GM18861 (cell line): ENCODE results near the gene TPRA1.
"Not testable (repeated sequence)": the region's sequence is repeated elsewhere in the genome, so short reads cannot be mapped to it uniquely, and the experiment has no call there.

Source experiments
- ATAC-seq: cut with Tn5 transposase; IDR thresholded peaks from one replicate; pipeline ENCODE4 v1.9.1; 2021; ENCODE audit not compliant: unreplicated experiment

Gene TPRA1

GRCh38 chr3:127616836-127617605 is 26.5 kb upstream of the TPRA1 start:
- ATAC-seq: no peak

- no peak for ATAC-seq
Measured at GRCh38 chr3:127615631-127616305, 25.2 kb upstream of the TPRA1 start.

DNA sequence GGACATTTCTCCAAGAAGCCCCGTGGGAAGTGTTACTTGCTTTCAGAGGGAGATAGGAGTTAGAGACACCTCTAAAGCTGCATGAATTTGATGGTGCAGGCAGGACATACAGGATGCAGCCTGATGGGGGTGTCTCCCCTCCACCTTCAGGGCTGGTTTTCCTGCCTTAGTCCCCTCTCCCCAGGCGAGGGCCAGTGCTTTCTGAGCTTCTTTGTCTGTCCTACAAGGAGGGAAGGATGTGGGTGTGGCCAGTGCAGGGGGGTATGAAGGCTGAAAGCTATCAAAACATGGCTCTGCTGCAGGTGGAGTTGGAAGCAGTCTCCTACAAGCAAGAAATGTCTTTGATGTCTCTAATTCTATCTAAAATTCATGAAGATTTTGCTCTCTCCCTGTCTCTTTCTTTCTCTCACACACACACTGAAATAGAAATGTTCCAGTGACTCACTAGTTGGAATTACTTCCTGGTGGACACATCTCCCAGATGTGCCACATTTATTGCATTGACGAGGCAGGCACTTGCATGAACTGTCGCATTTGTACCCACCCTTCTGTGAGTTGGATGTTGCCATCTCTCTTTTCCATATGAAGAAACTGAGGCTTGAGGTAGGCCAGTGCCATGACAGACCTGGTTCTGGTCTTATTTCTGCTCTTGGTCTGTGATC is 24.5 kb upstream of the TPRA1 start:
- ATAC-seq: no peak

GRCh38 chr3:127613406-127613805 is 22.9 kb upstream of the TPRA1 start:
- no peak for ATAC-seq

DNA sequence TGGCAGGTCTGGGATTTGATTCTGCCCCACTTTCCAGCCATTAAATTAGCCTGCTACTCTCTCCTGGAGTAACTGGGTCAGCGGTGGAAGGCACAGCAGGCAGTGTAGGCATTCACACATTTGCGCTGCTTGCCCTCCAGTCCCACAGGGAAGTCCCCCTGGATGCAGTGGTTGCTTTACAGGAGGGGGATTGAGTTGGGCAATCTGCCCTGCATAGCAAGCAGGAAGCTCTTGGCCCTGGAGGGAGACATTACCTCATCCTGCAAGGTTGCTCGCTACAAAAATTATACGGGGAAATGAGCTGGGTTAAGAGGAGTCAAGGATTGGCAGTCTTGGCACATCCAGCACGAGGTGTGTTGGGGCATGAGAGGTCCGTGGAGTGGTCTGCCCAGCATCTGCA is 22.4 kb upstream of the TPRA1 start:
- no peak for ATAC-seq

DNA sequence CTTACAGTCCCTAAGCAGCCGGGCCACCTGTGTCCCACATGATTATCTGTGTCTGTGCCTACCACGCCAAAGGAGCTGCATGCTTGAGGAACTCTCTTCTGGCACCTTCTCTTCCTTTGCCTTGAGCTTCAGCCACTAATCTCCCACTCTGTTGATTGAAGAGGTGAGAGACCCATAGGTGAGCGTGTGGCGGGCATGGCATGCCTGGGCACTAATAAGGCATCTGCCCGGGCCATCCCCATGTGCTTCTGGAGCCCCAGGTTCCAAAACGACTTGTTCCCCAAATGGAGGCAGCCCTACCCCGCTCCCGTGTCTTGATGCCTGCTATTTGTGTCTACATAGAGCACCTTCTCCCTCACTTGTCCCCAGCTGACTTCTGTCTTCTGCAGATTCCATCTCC is 20.7 kb upstream of the TPRA1 start:
- no peak for ATAC-seq

DNA sequence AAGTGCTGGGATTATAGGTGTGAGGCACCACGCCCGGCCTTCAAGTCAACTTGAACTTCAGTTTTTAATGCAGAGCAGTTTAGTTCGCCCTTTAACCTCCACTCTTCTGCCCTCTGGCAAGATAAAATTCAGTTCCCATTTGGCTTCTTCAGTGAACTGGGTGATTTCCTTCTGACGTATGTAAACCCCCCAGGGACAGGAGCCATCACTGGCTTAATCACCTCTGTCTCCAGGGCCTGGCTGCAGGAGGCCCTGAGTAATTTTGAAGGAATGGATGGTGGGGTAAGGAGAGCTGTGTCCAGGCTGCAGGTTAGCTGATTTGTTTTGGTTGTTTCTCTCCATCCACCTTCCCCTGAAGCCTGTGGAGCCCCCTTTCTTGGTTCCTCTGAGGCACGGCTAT is 19.6 kb upstream of the TPRA1 start:
- no peak for ATAC-seq

GRCh38 chr3:127608362-127608718 is 17.8 kb upstream of the TPRA1 start:
- no peak for ATAC-seq

- no peak for ATAC-seq
Measured at GRCh38 chr3:127607675-127608361, 17.3 kb upstream of the TPRA1 start.

- ATAC-seq: no peak
Measured at GRCh38 chr3:127606981-127607595, 16.6 kb upstream of the TPRA1 start.

- ATAC-seq: no peak
Measured at GRCh38 chr3:127606086-127606805, 15.7 kb upstream of the TPRA1 start.

DNA sequence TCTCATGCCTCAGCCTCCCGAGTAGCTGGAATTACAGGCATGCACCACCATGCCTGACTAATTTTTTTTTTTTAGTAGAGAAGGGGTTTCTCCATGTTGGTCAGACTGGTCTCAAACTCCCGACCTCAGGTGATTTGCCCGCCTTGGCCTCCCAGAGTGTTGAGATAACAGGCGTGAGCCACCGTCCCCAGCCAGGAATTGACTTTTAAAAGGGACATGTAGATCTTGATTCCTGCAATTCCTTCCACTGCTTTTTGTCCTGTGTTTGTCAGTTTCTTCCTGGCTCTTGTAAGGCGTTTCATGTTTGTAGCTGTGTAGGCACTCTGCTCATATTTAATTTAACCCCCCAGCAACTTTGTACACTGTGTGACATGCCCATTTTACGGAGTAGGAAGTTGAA is 15.0 kb upstream of the TPRA1 start:
- not testable (repeated sequence) for ATAC-seq

GRCh38 chr3:127604546-127605165 is 14.1 kb upstream of the TPRA1 start:
- ATAC-seq: no peak

DNA sequence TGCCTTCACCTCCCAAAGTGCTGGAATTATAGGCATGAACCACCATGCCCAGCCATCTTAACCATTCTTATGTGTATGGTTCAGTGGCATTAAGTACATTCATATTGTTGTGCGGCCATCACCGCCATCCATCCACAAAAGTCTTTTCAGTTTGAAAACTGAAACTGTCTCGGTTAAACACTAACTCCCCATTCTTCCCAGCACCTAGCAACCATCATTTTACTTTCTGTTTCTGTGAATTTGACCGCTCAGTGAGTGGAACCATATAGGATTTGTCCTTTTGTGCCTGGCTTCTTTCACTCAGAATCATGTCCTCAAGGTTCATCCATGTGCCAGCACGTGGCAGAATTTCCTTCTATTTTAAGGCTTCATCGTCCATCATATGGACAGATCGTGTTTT is 13.5 kb upstream of the TPRA1 start:
- no peak for ATAC-seq

DNA sequence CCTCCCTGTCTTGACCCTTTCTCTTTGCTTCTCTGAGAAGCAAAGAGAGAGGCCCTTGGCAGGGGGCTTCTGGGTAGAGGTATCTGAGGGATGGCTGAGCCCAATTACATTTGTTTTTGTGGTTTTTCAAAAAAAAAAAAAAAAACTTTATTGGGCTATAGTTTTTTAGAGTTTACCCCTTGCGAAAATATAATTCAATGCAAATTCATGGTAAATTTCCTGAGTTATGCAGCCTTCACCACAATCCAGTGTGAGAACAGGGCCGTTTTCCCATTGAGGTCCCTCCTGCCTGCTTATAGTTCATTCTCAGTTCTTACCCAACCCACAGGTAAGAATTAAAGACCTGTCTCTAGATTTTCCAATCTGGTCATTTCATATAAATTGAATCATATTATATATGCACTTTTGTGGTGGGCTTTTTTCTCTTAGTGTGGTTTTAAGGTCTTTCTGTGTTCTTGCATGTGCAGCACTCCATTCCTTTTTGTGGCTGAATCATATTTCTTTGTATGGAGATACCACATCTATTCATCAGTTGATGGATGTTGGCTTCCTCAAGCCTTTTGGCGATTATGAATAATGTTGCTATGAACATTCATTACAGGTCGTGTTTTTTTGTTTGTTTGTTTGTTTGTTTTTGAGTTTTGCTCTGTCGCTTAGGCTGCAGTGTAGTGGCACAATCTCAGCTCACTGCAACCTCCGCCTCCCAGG is 10.4 kb upstream of the TPRA1 start:
- ATAC-seq: no peak

DNA sequence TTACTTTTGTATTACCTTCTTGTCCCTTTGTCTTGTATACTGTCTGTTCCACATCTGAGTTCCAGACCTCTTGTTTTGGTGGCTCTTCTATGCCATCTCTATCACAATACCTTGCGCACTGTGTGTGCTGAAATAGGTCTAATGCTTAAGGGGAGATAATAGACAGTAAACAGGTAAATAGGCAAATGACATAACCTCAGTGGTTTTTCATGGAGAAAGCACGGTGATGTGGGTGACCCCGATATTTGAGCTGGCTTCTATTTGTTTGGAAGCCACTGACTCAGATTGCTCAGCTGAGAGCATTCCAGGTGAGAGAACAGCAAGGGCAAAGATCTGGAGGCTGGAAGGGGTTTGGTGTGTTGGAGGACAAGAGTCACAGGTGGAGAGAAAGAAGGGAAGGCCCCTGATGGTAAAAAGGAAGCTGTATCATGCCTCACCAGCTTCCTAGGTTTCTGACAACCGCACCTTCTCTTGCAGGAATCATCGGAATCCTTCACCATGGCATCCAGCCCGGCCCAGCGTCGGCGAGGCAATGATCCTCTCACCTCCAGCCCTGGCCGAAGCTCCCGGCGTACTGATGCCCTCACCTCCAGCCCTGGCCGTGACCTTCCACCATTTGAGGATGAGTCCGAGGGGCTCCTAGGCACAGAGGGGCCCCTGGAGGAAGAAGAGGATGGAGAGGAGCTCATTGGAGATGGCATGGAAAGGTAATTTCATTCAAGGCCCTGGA is 8.5 kb upstream of the TPRA1 start:
- no peak for ATAC-seq

- ATAC-seq: no peak
Measured at GRCh38 chr3:127597020-127597771, 6.7 kb upstream of the TPRA1 start.

DNA sequence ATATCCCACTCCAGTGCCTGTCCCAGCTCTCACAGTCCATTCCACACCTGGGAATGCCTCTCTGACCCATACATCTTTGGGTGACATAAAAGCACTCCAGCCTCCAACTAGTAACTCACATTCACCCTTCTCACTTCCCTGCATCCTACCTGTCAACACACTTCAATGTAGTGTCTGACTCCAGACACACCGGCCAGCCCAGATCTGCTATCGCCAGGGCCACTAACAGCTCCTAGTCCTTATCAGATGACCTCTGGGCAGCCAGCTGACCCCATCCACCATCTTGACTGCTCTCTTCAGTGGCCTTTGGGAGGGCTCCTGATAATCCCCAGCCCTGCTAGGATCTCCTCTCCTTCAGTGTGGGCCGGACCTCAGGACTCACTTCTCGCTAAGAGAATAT is 4.8 kb upstream of the TPRA1 start:
- ATAC-seq: no peak
